CD8-positive, alpha-beta memory T cell (primary cell): ENCODE results near the gene NLK. TPM values are rescaled to one million over a fixed set of nuclear protein-coding genes. Genes with fewer than 3 reads are reported as not detected.

Experiments used
- CTCF ChIA-PET: fragments of 350-600 bp; sonication (Branson Sonifier 250); formaldehyde crosslinking; loops from one replicate; lab custom pipeline; 2021; ENCODE audit warnings: antibody characterized with exemption; lab: Charles Lee
- POLR2A ChIA-PET: fragments of 350-600 bp; sonication (Branson Sonifier 250); formaldehyde crosslinking; loops from one replicate; lab custom pipeline; 2021; ENCODE audit warnings: antibody characterized with exemption; lab: Charles Lee
- DNase-seq, 5 donors: peaks; one replicate each; pipeline versions ENCODE4 v3.0.0 to v3.0.0-alpha.2; 2020 to 2022; ENCODE audit warnings: mixed read lengths in 1 of 5
- H3K27ac ChIP-seq: one replicate; pipeline ENCODE4 v1.7.0; 2013; ENCODE audit warnings: low read depth, mild to moderate bottlenecking, low read length, moderate library complexity
- H3K27me3 ChIP-seq: 2 replicates; pipeline ENCODE4 v1.7.0; 2013; ENCODE audit warnings: low read length, mild to moderate bottlenecking; ENCODE audit not compliant: insufficient read depth, poor library complexity, severe bottlenecking
- H3K36me3 ChIP-seq: 2 replicates; pipeline ENCODE4 v1.7.0; 2013; ENCODE audit warnings: mild to moderate bottlenecking, low read length, moderate library complexity; ENCODE audit not compliant: insufficient read depth
- H3K4me1 ChIP-seq: 2 replicates; pipeline ENCODE4 v1.7.0; 2013; ENCODE audit warnings: mild to moderate bottlenecking, low read length, moderate library complexity; ENCODE audit not compliant: insufficient read depth
- H3K4me3 ChIP-seq: 2 replicates; pipeline ENCODE4 v1.7.0; 2013; ENCODE audit warnings: mild to moderate bottlenecking, low read length
- H3K9me3 ChIP-seq: 2 replicates; pipeline ENCODE4 v1.7.0; 2013; ENCODE audit warnings: mild to moderate bottlenecking, low read length
- H3K27ac Mint-ChIP-seq, 8 donors: one replicate each; pipeline ENCODE4 v1.8.0; 2020 to 2021; ENCODE audit warnings: mixed read lengths in 8 of 8, mild to moderate bottlenecking in 6 of 8, inconsistent platforms in 3 of 8, moderate library complexity in 3 of 8
- H3K27me3 Mint-ChIP-seq, 2 donors: one replicate each; pipeline ENCODE4 v1.8.0; 2020 to 2021; ENCODE audit warnings: mixed read lengths in 2 of 2, mild to moderate bottlenecking in 1 of 2, moderate library complexity in 1 of 2
- H3K36me3 Mint-ChIP-seq, 3 donors: one replicate each; pipeline ENCODE4 v1.8.0; 2020 to 2021; ENCODE audit warnings: mixed read lengths in 3 of 3, inconsistent platforms in 1 of 3, mild to moderate bottlenecking in 1 of 3
- H3K4me1 Mint-ChIP-seq, 3 donors: one replicate each; pipeline ENCODE4 v1.8.0; 2020 to 2021; ENCODE audit warnings: mixed read lengths in 3 of 3, inconsistent platforms in 1 of 3, mild to moderate bottlenecking in 1 of 3
- H3K4me3 Mint-ChIP-seq, 7 donors: one replicate each; pipeline ENCODE4 v1.8.0; 2020 to 2021; ENCODE audit warnings: mixed read lengths in 7 of 7, mild to moderate bottlenecking in 6 of 7, moderate library complexity in 4 of 7, inconsistent platforms in 2 of 7
- H3K9me3 Mint-ChIP-seq, 5 donors: one replicate each; pipeline ENCODE4 v1.8.0; 2020 to 2022; ENCODE audit warnings: mixed read lengths in 5 of 5, mild to moderate bottlenecking in 3 of 5, moderate library complexity in 2 of 5, inconsistent platforms in 1 of 5
- polyA plus RNA-seq: library from polyadenylated mRNA; unstranded; fragments of 300-500 nt; fragmentation: Illumina TruSeq; gene quantifications from one replicate; pipeline ENCODE4 v1.2.3, GENCODE V29; 2021
- total RNA-seq, 2 experiments: library from RNA; stranded (reverse); gene quantifications; one replicate each; pipeline ENCODE4 v1.2.3, GENCODE V29; 2021

The NLK gene
- total RNA-seq (10 to 100 TPM; 12.0 to 12.8 TPM), polyA plus RNA-seq (1.7 TPM)

DNA sequence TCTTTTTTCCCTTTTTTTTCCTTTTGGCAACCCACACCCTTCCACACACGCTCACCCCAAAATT is at the start of gene NLK:
TSS of gene NLK (plus strand) at position 21 of the 64 bp plus-strand sequence. CDS start 197 bp downstream, outside the sequence.
- no peaks in the 10 kb centered on the region for H3K36me3 ChIP-seq
- H3K9me3 ChIP-seq: no peaks in the 10 kb centered on the region
- no peak for DNase-seq
- CTCF ChIA-PET: no interaction called here
- Mint-ChIP-seq H3K4me3 (peak within 1 kb of the TSS; percentile 82 to 92 (median 89)), H3K27me3 (peaks cover 0 to 4% of the 10 kb centered on the region in 2 donors), H3K36me3 (peaks cover 0 to 2% (median 2%) of the 10 kb centered on the region in 3 donors), H3K9me3 (no peaks in the 10 kb centered on the region), H3K4me1 (peaks cover 64 to 69% (median 67%) of the 10 kb centered on the region in 3 donors), H3K27ac (peak within 1 kb of the TSS; percentile 48 to 95 (median 89))
- peak within 1 kb of the TSS; percentile 52 for H3K4me3 ChIP-seq
- peak within 1 kb of the TSS; percentile 38 for H3K27ac ChIP-seq
- no peaks in the 10 kb centered on the region for H3K27me3 ChIP-seq
- POLR2A ChIA-PET: no interaction called here
- peaks cover 54% of the 10 kb centered on the region for H3K4me1 ChIP-seq

DNA sequence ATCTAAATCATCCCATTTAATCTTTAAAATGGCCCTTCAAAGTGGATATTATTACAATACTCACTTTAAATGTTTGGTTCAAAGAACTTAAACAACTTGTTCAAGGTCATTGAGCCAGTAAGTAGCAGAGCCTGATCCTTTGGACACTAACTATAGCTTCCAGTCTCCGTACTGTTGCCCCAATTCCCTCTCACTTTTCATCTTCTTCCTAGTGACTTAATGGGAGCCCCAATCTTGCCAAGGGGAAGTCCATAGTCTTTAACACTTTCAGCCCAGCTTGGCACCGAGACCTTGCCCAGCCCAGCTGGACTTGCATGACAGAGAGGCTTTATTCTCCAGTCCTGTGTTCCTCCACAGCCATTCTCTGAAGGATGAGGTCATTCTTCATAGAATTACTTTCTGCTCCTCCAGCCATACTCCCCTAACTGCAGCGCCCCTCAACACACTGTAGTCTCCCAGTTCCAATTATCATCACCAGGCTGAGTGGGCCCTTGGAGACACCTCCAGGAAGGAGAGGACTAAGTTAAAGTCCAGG is 49.2 kb upstream of the NLK start:
- CTCF ChIA-PET: no interaction called here
- H3K27me3 Mint-ChIP-seq: peaks cover 3 to 9% of the 10 kb centered on the region in 2 donors
- H3K27me3 ChIP-seq: no peaks in the 10 kb centered on the region

DNA sequence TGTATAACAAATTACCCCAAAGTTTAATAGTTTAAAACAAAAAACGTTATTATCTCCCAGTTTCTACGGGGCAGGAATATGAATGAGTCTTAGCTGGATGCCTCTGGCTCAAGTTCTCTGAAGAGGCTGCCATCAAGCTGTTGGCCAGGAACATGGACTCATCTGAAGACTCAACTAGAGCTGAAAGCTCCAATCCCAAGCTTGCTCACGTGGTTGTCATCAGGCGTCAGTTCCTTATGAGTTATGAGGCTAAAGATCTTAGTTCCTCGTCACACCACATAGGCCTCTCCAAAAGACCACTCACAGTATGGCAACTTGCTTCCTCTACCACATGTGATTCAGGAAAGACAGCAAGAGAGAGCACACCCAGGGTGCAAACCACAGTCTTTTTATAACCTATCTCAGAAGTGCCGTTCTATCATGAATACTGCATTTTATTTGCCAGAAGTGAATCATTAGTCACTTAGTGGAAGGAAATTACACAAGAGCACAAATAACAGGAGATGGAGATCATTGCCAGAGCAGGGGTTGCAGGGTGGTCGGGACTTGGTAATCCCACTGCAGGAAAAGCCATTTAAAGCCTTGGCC is 48.7 kb upstream of the NLK start:
- Mint-ChIP-seq H3K9me3 (peaks cover 0 to 2% (median 0%) of the 10 kb centered on the region in 5 donors), H3K4me1 (no peaks in the 10 kb centered on the region), H3K36me3 (no peaks in the 10 kb centered on the region), H3K4me3 (no peak overlapping the region), H3K27ac (no peak overlapping the region), H3K27me3 (peaks cover 3 to 14% of the 10 kb centered on the region in 2 donors)
- DNase-seq: no peak
- Histone ChIP-seq H3K27ac (no peak overlapping the region), H3K4me1 (no peaks in the 10 kb centered on the region), H3K4me3 (no peak overlapping the region), H3K36me3 (no peaks in the 10 kb centered on the region), H3K27me3 (no peaks in the 10 kb centered on the region), H3K9me3 (no peaks in the 10 kb centered on the region)
- CTCF ChIA-PET: no interaction called here
- POLR2A ChIA-PET: no interaction called here

More for the DNA sequence above, 49.2 kb upstream of the NLK start:
- POLR2A ChIA-PET: no interaction called here
- Histone ChIP-seq H3K4me3 (no peak overlapping the region), H3K36me3 (no peaks in the 10 kb centered on the region), H3K9me3 (no peaks in the 10 kb centered on the region), H3K27ac (no peak overlapping the region), H3K4me1 (no peaks in the 10 kb centered on the region)
- H3K4me3 Mint-ChIP-seq: no peak overlapping the region
- H3K36me3 Mint-ChIP-seq: no peaks in the 10 kb centered on the region
- H3K27ac Mint-ChIP-seq: no peak overlapping the region
- no peak for DNase-seq
- H3K9me3 Mint-ChIP-seq: no peaks in the 10 kb centered on the region
- no peaks in the 10 kb centered on the region for H3K4me1 Mint-ChIP-seq

DNA sequence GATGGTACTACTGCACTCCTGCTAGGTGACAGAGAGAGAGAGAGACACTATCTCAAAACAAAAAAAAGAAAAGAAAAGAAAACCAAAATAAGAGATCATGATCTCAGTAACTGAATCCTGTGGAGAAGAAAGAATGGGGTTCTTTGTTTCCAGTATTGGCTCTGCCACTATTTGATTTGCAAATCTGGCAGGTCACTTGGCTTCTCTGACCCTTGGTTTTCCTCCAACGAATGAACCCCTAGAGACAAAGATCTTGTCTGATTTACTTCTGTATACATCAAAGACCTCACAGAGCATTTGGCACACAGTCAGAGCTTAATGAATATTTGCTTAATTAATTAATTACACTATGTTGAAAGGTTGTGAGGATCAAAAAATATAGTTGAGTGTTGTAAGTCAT is 47.9 kb upstream of the NLK start:
- Mint-ChIP-seq H3K27me3 (peaks cover 5 to 16% of the 10 kb centered on the region in 2 donors), H3K4me1 (no peaks in the 10 kb centered on the region), H3K9me3 (peaks cover 0 to 2% (median 0%) of the 10 kb centered on the region in 5 donors), H3K27ac (no peak overlapping the region), H3K4me3 (no peak overlapping the region), H3K36me3 (no peaks in the 10 kb centered on the region)
- Histone ChIP-seq H3K4me3 (no peak overlapping the region), H3K4me1 (no peaks in the 10 kb centered on the region), H3K36me3 (no peaks in the 10 kb centered on the region), H3K9me3 (no peaks in the 10 kb centered on the region), H3K27me3 (no peaks in the 10 kb centered on the region), H3K27ac (no peak overlapping the region)
- POLR2A ChIA-PET: no interaction called here
- CTCF ChIA-PET: no interaction called here
- DNase-seq: no peak

- peaks cover 0 to 2% (median 0%) of the 10 kb centered on the region in 5 donors for H3K9me3 Mint-ChIP-seq
- H3K4me3 Mint-ChIP-seq: no peak overlapping the region
- peaks cover 6 to 18% of the 10 kb centered on the region in 2 donors for H3K27me3 Mint-ChIP-seq
- CTCF ChIA-PET: no interaction called here
- H3K36me3 Mint-ChIP-seq: no peaks in the 10 kb centered on the region
- Histone ChIP-seq H3K27ac (no peak overlapping the region), H3K4me1 (no peaks in the 10 kb centered on the region), H3K4me3 (no peak overlapping the region), H3K27me3 (no peaks in the 10 kb centered on the region), H3K36me3 (no peaks in the 10 kb centered on the region), H3K9me3 (no peaks in the 10 kb centered on the region)
- no peak overlapping the region for H3K27ac Mint-ChIP-seq
- DNase-seq: no peak
- no peaks in the 10 kb centered on the region for H3K4me1 Mint-ChIP-seq
- POLR2A ChIA-PET: no interaction called here
Observed at GRCh38 chr17:27995554-27995953, 46.9 kb upstream of the NLK start.

DNA sequence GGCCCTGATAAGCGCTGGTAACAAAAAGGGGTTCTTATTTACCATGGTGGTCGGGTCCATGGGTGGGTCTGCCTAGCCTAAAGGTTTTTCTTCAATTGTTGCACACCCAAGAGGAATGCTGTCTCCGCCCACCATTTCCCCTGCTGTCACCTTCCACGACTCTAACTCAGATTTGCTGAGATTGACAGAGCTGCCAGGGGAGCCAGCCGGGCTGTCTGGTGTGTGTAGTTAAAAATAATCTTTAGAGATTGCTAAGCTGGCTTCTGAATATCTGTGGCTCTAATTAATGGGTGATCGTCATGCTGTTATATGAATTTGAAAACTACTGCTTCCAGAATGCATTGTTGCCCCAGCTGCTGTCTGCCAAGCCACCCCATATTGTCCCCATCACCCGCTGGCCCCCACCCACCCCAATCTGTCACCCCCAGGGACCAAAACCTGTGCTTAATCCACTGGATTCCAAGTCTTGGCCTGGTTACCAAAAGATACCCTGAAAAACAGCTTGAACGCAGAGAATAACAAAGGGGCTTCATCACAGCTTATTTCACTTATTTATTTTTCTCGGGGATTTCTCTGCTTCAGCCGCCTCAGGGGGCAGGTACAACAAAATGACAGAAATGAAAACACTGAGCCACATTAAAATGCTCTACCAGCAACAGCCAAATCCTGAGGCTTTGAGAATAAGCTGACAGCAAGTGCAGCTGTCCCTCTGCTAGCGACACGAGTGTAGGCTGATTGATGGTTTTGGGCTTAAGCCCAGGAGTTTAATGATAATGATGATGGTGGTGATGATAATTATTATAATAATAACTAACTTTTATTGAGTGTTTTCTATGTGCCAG is 46.1 kb upstream of the NLK start:
- H3K36me3 ChIP-seq: no peaks in the 10 kb centered on the region
- Mint-ChIP-seq H3K36me3 (no peaks in the 10 kb centered on the region), H3K4me3 (no peak overlapping the region), H3K27me3 (peaks cover 9 to 17% of the 10 kb centered on the region in 2 donors), H3K27ac (no peak overlapping the region), H3K9me3 (peaks cover 0 to 2% (median 0%) of the 10 kb centered on the region in 5 donors), H3K4me1 (no peaks in the 10 kb centered on the region)
- ChIA-PET POLR2A (no interaction called here), CTCF (no interaction called here)
- H3K27ac ChIP-seq: no peak overlapping the region
- H3K4me1 ChIP-seq: no peaks in the 10 kb centered on the region
- no peak overlapping the region for H3K4me3 ChIP-seq
- no peaks in the 10 kb centered on the region for H3K27me3 ChIP-seq
- no peak for DNase-seq
- H3K9me3 ChIP-seq: no peaks in the 10 kb centered on the region

DNA sequence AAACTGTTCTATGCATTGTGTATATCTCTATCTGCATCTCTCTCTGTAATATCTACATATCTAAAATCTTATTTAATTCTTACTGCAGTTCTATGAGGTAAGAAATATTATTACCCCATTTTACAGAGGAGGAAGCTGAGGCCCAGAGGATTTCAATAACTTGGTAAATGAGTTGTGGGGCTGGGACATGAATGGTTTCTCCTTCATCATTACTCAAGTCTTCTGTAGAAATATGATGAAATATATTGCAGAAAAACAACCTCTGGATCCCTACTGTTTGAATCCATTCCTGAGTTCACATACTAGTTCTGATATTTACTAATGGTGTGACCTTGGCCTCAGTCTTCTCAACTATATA is 45.5 kb upstream of the NLK start:
- no peak for DNase-seq
- Mint-ChIP-seq H3K4me3 (no peak overlapping the region), H3K36me3 (no peaks in the 10 kb centered on the region), H3K27ac (no peak overlapping the region), H3K27me3 (peaks cover 9 to 17% of the 10 kb centered on the region in 2 donors), H3K9me3 (peaks cover 0 to 2% (median 0%) of the 10 kb centered on the region in 5 donors), H3K4me1 (no peaks in the 10 kb centered on the region)
- Histone ChIP-seq H3K27me3 (no peaks in the 10 kb centered on the region), H3K36me3 (no peaks in the 10 kb centered on the region), H3K27ac (no peak overlapping the region), H3K4me1 (no peaks in the 10 kb centered on the region), H3K9me3 (no peaks in the 10 kb centered on the region), H3K4me3 (no peak overlapping the region)
- POLR2A ChIA-PET: no interaction called here
- CTCF ChIA-PET: no interaction called here

- H3K4me1 Mint-ChIP-seq: no peaks in the 10 kb centered on the region
- POLR2A ChIA-PET: no interaction called here
- H3K27me3 Mint-ChIP-seq: peaks cover 8 to 17% of the 10 kb centered on the region in 2 donors
- CTCF ChIA-PET: no interaction called here
- Histone ChIP-seq H3K36me3 (no peaks in the 10 kb centered on the region), H3K27me3 (no peaks in the 10 kb centered on the region), H3K27ac (no peak overlapping the region), H3K4me3 (no peak overlapping the region), H3K9me3 (no peaks in the 10 kb centered on the region), H3K4me1 (no peaks in the 10 kb centered on the region)
- no peak overlapping the region for H3K27ac Mint-ChIP-seq
- H3K4me3 Mint-ChIP-seq: no peak overlapping the region
- no peaks in the 10 kb centered on the region for H3K36me3 Mint-ChIP-seq
- DNase-seq: no peak
- peaks cover 0 to 2% (median 0%) of the 10 kb centered on the region in 5 donors for H3K9me3 Mint-ChIP-seq
Observed at GRCh38 chr17:27997522-27997921, 45.0 kb upstream of the NLK start.
